Measurements from ENCODE around the gene CACNG8. TPM values are rescaled to one million over a fixed set of nuclear protein-coding genes. Genes with fewer than 3 reads are reported as not detected.

The CACNG8 gene
- total RNA-seq, 3 donors from 2014 or later (not counting 1 experiment from before 2014, with no cell fraction given): 2.3 TPM; not detected in 2

DNA sequence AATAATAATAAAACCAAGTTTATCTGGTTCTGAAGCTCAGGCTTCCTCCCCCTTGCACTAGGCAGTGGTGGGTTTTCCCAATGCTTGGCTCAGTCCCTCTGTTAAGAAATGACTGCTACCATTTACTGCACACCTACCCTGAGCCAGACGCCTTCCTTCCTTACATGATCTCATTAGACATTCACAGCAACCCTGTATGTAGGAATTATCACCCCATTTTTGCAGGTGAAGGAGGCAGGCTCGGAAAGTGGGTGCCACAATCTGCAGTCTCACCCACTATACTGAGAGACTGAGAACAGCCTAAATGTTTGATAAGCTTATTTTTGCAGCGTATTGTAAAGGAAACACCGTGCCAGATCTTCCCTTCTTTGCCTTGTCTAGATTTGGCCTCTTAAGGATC lies 18.3 kb upstream of the CACNG8 start:
- Histone ChIP-seq H3K27ac (ENCODE audit: low read length) (no peak overlapping the region), H3K4me3 (ENCODE audit: low read length) (no peak overlapping the region), H3K27me3 (ENCODE audit: control insufficient read depth, insufficient read depth, low read length) (peaks cover 19% of the 10 kb centered on the region), H3K4me1 (ENCODE audit: control insufficient read depth, insufficient read depth, low read length) (no peaks in the 10 kb centered on the region), H3K9me3 (ENCODE audit: control insufficient read depth, insufficient read depth, low read length) (peaks cover 2% of the 10 kb centered on the region), H3K36me3 (ENCODE audit: control insufficient read depth, insufficient read depth, low read length) (no peaks in the 10 kb centered on the region)
- intact Hi-C loops (cut with micrococcal nuclease): no loop called here
- TF ChIP-seq, protein P1, sequence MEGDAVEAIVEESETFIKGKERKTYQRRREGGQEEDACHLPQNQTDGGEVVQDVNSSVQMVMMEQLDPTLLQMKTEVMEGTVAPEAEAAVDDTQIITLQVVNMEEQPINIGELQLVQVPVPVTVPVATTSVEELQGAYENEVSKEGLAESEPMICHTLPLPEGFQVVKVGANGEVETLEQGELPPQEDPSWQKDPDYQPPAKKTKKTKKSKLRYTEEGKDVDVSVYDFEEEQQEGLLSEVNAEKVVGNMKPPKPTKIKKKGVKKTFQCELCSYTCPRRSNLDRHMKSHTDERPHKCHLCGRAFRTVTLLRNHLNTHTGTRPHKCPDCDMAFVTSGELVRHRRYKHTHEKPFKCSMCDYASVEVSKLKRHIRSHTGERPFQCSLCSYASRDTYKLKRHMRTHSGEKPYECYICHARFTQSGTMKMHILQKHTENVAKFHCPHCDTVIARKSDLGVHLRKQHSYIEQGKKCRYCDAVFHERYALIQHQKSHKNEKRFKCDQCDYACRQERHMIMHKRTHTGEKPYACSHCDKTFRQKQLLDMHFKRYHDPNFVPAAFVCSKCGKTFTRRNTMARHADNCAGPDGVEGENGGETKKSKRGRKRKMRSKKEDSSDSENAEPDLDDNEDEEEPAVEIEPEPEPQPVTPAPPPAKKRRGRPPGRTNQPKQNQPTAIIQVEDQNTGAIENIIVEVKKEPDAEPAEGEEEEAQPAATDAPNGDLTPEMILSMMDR (IDR thresholded peaks at IDR 0.05): no peak
- Mint-ChIP-seq H3K4me1 (peaks cover 0 to 9% of the 10 kb centered on the region in 2 donors), H3K27ac (no peak overlapping the region), H3K36me3 (no peaks in the 10 kb centered on the region), H3K27me3 (ENCODE audit: low read depth in 2 of 2) (peaks cover 44% of the 10 kb centered on the region in 2 donors), H3K9me3 (peaks cover 0 to 3% of the 10 kb centered on the region in 2 donors), H3K4me3 (no peak overlapping the region)
- DNase-seq (no peak), ATAC-seq (no peak)
- WGBS (ENCODE audit: insufficient coverage): 77% methylated on average over 4 of the region's 4 CpGs

DNA sequence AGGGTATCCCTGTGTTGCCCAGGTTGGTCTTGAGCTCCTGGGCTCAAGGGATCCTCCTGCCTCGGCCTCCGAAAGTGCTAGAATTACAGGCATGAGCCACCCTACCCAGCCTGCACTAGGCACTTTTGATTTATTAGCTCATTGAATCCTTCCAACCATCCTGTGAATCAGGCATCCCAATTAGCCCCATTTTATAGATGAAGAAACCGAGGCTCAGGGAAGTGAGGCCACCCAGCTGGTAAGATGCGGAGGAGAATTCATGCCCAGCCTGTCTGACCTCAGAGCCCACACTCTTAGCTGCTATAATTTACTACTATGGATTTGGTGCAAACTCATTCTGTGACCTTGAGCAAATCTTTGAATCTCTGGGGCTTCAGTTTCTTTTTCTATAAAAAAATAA lies 17.8 kb upstream of the CACNG8 start:
- Mint-ChIP-seq H3K27me3 (ENCODE audit: low read depth in 2 of 2) (peaks cover 39 to 44% of the 10 kb centered on the region in 2 donors), H3K4me1 (peaks cover 0 to 9% of the 10 kb centered on the region in 2 donors), H3K36me3 (no peaks in the 10 kb centered on the region), H3K27ac (no peak overlapping the region), H3K4me3 (no peak overlapping the region), H3K9me3 (peaks cover 0 to 3% of the 10 kb centered on the region in 2 donors)
- WGBS (ENCODE audit: insufficient coverage): 90% methylated on average over 4 of the region's 4 CpGs
- Histone ChIP-seq H3K27me3 (ENCODE audit: control insufficient read depth, insufficient read depth, low read length) (peaks cover 19% of the 10 kb centered on the region), H3K4me3 (ENCODE audit: low read length) (no peak overlapping the region), H3K27ac (ENCODE audit: low read length) (no peak overlapping the region), H3K36me3 (ENCODE audit: control insufficient read depth, insufficient read depth, low read length) (no peaks in the 10 kb centered on the region), H3K9me3 (ENCODE audit: control insufficient read depth, insufficient read depth, low read length) (peaks cover 2% of the 10 kb centered on the region), H3K4me1 (ENCODE audit: control insufficient read depth, insufficient read depth, low read length) (no peaks in the 10 kb centered on the region)
- DNase-seq (no peak), ATAC-seq (no peak)
- TF ChIP-seq, protein P1 (IDR thresholded peaks at IDR 0.05): no peak
- intact Hi-C loops (cut with micrococcal nuclease): no loop called here

DNA sequence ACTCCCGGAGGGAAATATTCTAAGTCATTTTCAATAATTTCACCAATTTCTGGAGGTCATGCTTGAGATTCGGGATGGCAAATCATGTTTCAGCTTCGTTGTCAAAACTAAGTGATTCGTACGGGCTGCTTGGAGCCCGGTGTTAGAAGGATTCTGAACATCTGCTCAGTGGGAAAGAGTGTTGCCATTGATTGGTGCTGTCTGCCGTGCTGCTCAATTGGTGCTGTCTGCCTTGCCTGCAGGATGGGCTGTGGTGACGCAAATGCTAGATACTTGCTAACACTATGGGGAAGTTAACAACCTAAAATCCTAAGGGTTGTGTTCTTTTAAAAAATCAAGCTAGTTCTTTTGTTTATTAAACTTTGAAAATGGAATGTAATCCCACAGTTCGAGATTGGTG lies 17.3 kb upstream of the CACNG8 start:
- WGBS (ENCODE audit: insufficient coverage): 63% methylated on average over 8 of the region's 9 CpGs
- peaks cover 0 to 3% of the 10 kb centered on the region in 2 donors for H3K9me3 Mint-ChIP-seq
- peaks cover 2% of the 10 kb centered on the region for H3K9me3 ChIP-seq (ENCODE audit: control insufficient read depth, insufficient read depth, low read length)

More for the DNA sequence above, 17.3 kb upstream of the CACNG8 start:
- H3K4me3 Mint-ChIP-seq: no peak overlapping the region
- no peak for DNase-seq
- no peak overlapping the region for H3K27ac ChIP-seq (ENCODE audit: low read length)
- no peaks in the 10 kb centered on the region for H3K36me3 Mint-ChIP-seq
- no peaks in the 10 kb centered on the region for H3K4me1 ChIP-seq (ENCODE audit: control insufficient read depth, insufficient read depth, low read length)
- H3K4me1 Mint-ChIP-seq: peaks cover 0 to 9% of the 10 kb centered on the region in 2 donors
- TF ChIP-seq, protein P1 (IDR thresholded peaks at IDR 0.05): no peak
- intact Hi-C loops (cut with micrococcal nuclease): no loop called here
- H3K27me3 Mint-ChIP-seq (ENCODE audit: low read depth in 2 of 2): peaks cover 34 to 40% of the 10 kb centered on the region in 2 donors
- no peak for ATAC-seq
- H3K27ac Mint-ChIP-seq: no peak overlapping the region
- H3K36me3 ChIP-seq (ENCODE audit: control insufficient read depth, insufficient read depth, low read length): no peaks in the 10 kb centered on the region
- H3K27me3 ChIP-seq (ENCODE audit: control insufficient read depth, insufficient read depth, low read length): peaks cover 19% of the 10 kb centered on the region
- H3K4me3 ChIP-seq (ENCODE audit: low read length): no peak overlapping the region

All from natural killer cell (primary cell).